GM21447 (cell line): Measurements from ENCODE around the gene ANP32B.
"Not testable (repeated sequence)": the region's sequence is repeated elsewhere in the genome, so short reads cannot be mapped to it uniquely, and the experiment has no call there.

Experiments used
- ATAC-seq: cut with Tn5 transposase; IDR thresholded peaks from one replicate; pipeline ENCODE4 v1.9.1; 2021; ENCODE audit not compliant: unreplicated experiment

ANP32B gene

DNA sequence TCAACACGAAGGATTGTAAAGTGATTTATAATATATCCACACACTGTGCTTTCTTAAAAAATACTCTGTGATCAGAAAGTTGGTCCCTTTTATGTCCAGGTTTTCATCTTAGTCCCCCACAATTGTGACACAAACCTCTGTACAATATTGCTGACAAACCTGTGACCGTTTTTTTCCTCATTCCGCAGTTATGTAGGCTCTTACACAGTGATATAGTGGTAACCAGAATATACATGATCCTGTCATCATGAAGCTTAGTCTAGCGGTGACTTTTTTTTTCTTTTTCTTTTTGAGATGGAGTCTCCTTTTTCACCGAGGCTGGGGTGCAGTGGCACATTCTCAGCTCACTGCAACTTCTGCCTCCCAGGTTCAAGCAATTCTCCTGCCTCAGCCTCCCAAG, 8.7 kb downstream of the ANP32B start:
- no peak for ATAC-seq

DNA sequence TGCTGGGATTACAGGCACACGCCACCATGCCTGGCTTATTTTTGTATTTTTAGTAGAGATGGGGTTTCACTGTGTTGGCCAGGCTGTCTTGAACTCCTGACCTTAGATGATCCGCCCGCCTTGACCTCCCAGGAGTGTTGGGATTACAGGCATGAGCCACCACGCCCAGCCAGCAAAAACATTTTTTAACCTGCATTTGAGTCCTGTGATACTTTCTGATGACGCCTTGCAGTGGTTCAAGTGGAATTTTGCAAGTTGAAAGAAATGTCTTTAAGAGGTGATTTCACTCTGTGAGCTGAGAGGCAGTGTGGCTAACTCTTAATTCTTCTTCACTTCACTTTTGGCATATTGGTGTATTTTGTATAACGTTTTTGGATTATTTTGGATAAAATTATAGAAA, 9.1 kb downstream of the ANP32B start:
- ATAC-seq = no peak

GRCh38 chr9:97993000-97993399, 9.9 kb downstream of the ANP32B start:
- ATAC-seq = no peak

DNA sequence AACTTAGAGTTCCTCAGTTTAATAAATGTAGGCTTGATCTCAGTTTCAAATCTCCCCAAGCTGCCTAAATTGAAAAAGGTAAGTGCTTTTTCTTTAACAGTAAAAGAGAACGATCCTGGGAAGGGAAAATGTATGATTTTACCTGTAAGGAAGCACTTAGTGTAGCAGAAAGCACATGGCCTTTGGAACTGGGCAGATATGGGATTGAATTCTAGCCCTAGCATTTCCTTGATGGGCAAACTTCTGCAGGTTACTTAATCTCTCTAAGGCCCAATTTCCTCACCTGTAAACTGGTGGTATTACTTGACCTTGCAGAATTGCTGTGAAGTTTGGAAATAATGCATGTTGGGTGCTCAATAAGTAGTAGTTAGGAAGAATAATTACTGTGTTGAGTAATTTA, 11.6 kb downstream of the ANP32B start:
- ATAC-seq = no peak

GRCh38 chr9:97996676-97997075, 13.5 kb downstream of the ANP32B start:
- not testable (repeated sequence) for ATAC-seq

- no peak for ATAC-seq
Observed at GRCh38 chr9:97997330-97998276, 14.5 kb downstream of the ANP32B start.

DNA sequence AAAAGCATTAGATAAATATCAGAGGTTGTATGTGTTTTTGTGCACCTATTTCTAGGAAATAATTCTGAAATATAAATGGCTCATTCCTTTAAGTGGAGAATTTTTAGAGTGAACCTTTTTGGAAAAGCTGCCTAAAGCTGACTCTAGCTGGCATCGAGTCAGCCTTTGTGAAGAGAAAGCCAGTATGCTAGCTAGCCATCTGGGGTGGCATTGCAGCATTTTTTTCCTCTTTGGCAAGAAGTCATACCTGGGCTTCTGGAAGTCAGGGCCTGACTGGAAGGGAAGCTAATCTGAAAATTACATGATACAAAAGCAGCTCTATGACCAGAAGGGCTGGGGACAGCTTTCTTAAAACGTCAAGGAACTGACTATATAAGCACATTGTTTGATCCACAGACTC, 19.7 kb downstream of the ANP32B start:
- no peak for ATAC-seq

DNA sequence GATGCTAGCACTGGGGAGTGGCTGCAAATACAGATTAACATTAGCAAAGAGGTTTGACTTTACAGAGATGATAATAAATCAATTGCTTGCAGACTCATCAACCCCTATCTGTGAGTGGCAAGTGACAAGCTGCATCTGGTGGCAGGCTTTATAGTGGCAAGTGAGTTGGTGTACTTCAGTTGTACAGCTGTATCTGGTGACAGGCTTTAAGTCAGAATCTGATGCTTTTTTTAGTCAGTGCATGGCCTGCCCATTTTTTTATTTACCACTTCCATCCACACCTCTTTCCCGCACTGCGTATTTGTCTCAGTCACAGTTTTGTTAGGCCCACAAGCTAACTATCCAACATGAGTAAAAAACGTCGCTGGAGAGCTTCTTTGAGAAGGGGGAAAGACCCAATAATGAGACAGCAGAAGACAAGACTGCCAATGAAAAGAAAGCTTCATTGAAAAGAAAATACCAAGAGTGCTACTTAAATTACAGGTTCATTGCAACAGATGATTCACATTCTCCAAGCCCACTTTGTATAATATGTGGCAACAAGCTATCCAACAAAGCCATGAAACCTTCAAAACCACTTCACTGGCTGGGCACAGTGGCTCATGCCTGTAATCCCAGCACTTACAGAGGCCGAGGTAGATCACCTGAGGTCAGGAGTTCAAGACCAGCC, 23.1 kb downstream of the ANP32B start:
- ATAC-seq = no peak

DNA sequence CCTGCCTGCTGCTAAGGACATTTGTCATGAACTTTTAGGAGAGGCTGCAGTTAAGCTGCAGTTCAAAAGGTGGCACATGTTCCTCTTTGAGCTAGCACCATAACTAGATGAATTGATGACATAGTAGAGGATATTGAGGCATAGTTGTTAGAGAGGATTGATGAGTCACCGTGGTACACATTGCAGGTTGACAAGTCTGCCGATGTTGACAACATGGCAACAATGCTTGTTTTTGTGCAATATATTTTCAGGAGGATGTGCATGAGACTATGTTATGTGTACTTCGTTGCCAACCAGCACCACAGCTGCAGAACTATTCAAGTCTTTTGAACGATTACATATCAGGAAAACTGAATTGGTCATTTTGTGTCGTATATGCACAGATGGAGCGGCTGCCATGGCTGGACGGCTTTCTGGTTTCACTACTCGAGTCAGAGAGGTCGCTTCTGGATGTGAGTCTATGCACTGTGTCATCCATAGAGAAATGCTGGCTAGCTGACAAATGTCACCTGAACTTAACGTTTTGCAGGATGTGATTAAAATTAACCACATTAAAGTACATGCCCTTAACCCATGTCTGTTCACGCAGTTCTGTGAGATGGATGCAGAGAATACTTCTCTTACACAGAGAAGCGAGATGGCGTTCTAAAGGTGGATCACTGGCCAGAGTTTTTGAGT, 24.2 kb downstream of the ANP32B start:
- ATAC-seq = no peak

DNA sequence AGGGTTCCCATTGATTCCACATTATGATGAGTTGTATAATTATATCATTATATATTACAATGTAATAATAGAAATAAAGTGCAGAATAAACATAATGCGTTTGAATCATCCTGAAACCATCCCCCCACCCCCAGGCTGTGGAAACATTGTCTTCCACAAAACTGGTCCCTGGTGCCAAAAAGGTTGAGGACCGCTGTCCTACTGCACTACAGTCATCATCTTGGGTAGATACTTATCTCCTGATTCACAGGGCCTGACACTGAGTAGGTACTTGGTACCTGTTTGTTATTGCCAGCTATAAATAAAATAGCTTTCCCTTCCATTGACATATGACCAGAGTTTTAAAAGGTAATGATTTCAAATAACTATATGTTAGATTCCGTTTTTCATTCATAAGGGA, 25.6 kb downstream of the ANP32B start:
- ATAC-seq = no peak

DNA sequence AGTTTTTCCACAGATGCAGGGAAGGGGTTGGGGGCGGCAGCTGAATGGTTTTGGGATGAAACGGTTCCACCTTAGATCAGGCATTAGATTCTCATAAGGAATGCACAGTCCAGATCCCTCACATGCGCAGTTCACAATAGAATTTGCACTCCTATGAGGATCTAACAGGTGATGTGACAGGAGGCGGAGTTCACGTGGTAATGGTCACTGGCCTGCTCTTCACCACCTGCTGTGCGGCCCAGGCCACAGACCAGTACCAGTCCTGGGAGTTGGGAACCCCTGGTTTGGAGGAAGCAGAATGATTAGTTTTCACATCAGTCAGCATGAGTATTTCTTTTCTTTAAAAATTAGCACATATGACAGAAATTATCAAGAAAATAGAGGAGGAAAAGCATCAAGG, 26.3 kb downstream of the ANP32B start:
- no peak for ATAC-seq

GRCh38 chr9:98009936-98010335, 26.8 kb downstream of the ANP32B start:
- no peak for ATAC-seq

- peak; percentile 91 for ATAC-seq
Observed at GRCh38 chr9:98010445-98010844, 27.3 kb downstream of the ANP32B start.

GRCh38 chr9:98011122-98011521, 28.0 kb downstream of the ANP32B start:
- no peak for ATAC-seq

DNA sequence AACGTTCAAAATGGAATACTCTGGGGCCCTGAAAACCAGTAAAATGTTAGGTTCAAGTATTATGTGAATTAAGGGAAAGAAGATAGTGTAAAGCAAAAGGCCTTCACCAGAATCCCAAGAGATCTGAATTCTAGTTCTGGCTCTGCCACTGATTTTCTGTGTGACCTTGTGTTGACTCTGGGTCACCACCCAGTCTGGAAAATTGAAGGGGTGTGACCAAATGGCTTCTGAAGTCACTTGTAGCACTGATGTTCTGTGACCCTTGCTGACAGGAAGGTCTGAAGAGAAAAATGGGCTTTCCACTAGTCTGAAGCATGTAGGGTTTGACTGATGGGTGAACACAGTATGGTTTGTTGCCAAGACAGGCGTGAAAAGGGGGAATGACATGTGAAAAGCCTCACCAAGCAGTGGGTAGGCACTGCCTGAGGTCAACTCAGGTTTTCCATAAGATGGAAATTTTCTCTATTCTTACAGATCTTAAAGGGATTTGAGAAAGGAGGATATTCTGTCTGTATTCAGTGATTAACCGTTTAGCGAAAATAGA, 33.1 kb downstream of the ANP32B start:
- no peak for ATAC-seq

DNA sequence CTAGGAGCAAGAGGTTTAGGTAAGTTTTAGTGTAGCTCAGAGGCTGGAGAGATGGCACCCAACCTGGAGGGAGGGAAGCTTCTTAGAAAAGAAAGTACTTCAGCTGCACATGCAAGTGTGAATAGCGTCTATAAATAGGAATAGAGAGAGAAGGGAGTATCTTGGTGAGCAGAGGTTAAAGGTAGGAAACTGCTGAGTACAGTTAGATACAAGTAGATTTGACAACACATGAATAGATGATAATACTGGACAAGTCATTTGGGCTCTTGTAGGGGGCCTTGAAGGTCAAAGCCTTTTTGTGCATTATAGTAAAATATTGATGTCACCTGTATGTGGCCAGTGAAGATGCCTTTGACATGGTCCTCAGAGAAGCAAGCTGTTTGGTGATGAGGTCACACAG, 34.2 kb downstream of the ANP32B start:
- ATAC-seq = no peak

- ATAC-seq = no peak
Observed at GRCh38 chr9:98018347-98018746, 35.2 kb downstream of the ANP32B start.

GRCh38 chr9:98019098-98019497, 36.0 kb downstream of the ANP32B start:
- ATAC-seq = no peak

GRCh38 chr9:98019869-98020268, 36.7 kb downstream of the ANP32B start:
- ATAC-seq = not testable (repeated sequence)

GRCh38 chr9:98020476-98021145, 37.5 kb downstream of the ANP32B start:
- no peak for ATAC-seq
